Lung microvascular endothelial cell (primary cell): ENCODE measurements around the gene ZNF544. TPM values are rescaled to one million over a fixed set of nuclear protein-coding genes. Genes with fewer than 3 reads are reported as not detected.

Experiments used
- DNase-seq, 2 donors: peaks; one replicate each; pipeline versions ENCODE4 v3.0.0 to v3.0.0-alpha.2; 2010; ENCODE audit warnings: low read depth in 2 of 2
- total RNA-seq: library from RNA; depleted of rRNA; stranded (reverse); fragments of >200 nt; gene quantifications from 2 replicates; pipeline ENCODE4 v1.2.1, GENCODE V29; 2014

The ZNF544 gene
- 41.4 and 58.5 TPM in 2 replicates for total RNA-seq

DNA sequence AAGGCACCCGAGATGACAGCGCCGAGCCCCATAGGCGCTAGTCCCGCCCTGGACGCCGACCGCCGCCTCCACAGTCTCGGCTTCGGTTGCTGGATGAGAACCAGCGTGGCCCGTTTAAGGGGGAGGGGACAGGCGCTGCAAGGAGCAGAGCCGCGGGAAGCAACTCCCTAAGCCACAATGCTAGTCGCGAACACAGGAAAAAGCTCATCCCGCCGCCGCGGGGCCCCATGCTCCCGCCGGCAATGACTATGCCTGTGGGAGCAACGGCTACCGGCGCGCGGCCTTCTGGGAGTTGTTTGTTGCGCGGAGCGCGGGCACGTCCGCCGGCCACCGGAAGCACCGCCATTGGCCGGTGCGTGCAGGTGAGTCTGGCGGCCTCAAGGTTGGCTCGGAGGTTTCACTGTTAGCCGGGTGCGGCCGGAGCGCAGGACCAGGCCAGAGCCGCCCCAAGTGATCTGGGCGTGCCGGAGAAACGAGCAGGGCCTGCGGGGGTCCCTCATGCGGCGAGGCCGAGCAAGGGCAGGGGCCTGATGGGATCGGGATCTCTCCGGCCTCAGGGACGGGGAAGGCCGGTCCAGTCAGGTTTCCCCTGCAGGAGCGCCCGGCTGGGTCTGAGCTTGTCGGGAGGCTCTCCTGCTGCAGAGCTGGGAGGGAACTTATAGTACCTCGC is at the start of gene ZNF544:
Gene ZNF544, plus strand, starts transcription at position 330 of the 670 bp plus-strand sequence. CDS start 15,110 bp downstream, outside the sequence.
- DNase-seq, result peak; percentile 84 to 86

GRCh38 chr19:58181902-58182576 is 46.7 kb upstream of the ZNF544 start:
- DNase-seq, result peak; percentile 59 to 60

DNA sequence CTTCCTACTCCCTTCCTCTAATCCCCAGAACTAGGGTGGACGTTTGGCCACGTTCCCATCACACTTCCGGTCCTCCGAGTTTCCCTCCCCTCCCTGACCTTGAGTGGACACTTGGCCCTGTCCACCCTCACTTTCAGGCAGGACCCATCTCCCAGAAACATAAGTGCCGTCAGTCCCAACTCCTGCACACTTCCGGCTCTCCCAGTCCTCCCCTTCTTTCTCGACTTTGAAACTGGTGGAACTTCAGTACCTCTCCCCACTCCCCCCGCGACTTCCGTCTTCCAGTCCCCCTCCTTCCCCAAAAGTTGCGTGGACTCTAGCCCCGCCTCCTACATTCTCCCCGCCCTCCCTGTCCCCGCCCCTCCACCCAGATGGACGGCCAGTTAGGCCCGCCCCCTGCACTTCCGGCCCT is 46.1 kb upstream of the ZNF544 start:
- no peak for DNase-seq

DNA sequence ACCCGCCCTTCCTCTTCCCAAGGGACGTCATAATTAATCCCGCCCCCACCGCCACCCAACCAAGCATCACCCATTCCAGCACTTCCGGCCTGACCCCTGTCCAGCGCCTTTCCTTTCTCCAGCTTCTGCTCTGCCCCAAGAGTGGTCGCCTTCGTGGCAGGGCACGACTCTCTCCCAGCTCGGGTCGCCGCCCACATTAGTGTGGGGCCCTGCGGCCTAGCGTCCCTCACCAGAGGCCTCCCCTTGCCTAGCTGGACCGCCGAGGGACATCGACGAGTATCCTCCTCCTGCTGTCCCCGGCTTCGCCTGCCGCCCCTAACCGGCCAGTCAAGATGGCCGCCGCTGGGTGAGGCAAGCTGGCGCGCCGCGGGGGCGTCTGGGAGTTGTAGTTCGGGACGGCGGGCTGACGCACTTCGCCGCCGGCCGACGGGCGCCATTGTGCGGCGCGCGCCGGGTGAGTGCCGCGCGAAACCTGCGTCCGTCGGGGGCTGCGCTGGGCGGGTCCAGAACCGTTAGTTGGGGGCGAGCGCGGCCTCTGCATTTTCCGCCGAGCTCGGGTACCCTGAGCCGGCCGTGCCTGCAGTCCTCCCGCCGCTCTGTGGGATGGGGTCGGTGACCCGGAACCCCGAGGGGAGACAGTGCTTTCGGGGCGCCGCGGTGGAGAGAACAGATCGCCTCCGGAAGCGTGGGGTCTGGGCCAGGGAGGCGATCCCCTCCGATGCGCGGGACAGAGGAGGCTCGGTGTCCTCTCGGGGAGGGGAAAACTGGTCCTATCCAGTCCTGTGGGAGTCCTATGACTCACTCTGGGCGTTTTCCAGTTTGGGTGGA is 45.5 kb upstream of the ZNF544 start, which contains the start of gene ZNF274:
Gene ZNF274, plus strand, starts transcription at position 73 of the 828 bp plus-strand sequence. CDS start 905 bp downstream, outside the sequence.
- peak; percentile 95 to 96 for DNase-seq

GRCh38 chr19:58183817-58184215 is 44.9 kb upstream of the ZNF544 start:
- DNase-seq, result no peak

DNA sequence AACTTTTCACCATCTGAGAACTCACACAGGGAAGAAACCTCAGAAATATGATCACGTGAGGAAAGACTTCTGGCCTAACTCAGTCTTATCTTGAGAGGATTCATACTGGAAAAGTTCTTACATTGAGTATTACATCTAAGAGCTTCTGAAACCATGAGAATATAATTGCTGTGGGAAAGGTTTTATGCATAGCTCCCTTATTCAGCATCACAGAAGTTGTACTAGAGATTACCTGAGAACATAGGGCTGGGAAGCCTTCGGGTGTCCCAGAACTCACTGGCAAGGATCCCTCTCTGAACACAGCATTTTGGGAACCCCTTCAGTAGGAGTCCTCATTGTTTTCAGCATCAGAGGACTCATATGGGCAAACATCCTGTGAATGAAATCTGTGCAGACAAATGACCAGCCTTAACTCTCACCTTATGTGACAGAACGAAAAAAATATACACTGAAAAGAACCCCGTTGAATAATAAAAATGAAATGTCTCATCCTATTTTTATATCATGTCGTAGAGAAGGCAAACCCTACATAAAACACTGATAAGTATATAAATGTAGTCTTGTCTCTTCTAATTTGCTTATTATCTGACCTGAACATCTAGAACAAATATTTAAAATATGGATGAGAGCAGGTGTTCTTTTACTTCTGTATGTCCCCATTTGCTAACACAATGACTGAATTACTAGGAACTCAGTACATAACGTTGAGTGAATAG is 31.7 kb upstream of the ZNF544 start:
- DNase-seq, result peak; percentile 31 to 33

DNA sequence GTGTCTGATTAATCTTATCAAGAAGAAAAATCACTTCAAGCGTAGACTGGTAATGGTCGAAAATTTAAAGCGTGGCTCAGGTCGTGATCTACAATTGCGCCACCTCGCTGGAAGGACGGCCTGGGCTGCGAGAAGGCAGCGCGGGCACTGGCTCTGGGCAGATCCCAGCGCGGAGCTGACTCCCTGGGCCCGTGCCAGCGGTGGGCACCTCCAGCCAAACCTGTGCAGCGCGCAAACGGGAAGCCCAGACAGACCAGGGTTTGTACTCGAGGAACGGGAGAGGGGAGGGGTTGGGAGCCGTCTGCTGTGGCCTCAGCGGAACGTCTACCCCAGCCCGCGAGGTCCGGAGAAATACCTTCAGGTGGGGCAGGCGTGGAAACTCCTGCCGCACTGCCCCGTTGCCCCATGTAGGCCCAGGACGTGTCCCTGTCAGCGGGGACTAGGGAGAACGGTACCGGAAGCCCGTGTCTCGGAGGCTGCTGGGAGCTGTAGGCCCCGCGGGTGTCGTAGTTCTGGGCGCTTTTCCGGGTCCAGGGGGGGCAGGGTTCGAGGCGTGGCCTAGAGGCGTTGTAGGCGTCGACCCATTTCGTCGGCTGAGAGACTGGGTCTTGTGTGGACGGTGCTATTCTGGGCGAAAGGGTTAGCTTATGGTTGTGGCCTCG is 24.8 kb upstream of the ZNF544 start:
- DNase-seq, result peak in 1 of 2 donors; percentile 8

- DNase-seq, result no peak
Observed at GRCh38 chr19:58204566-58204965, 24.1 kb upstream of the ZNF544 start.

DNA sequence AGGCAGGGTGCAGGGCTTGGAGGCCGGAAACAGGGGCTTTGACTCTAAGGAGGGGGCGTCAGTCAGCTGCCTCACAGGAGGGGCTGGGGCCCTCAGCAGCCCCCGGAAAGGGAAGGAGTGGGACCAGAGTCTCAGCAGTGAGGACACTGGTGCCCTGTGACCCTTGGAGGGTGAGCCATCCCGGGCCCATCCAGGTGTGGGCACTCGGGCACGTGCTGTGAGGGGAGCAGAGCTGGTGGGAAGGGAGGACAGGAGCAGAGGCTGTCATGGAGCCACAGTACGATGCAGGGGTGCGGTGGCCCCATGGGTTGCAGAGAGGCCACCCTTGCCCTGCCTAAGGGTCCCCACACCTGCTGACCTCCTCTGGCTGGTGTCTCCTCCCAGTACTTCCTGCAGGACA is 19.1 kb upstream of the ZNF544 start:
- no peak for DNase-seq

- DNase-seq, result no peak
Observed at GRCh38 chr19:58212336-58213074, 16.2 kb upstream of the ZNF544 start.

- no peak for DNase-seq
Observed at GRCh38 chr19:58213075-58213369, 15.7 kb upstream of the ZNF544 start.

DNA sequence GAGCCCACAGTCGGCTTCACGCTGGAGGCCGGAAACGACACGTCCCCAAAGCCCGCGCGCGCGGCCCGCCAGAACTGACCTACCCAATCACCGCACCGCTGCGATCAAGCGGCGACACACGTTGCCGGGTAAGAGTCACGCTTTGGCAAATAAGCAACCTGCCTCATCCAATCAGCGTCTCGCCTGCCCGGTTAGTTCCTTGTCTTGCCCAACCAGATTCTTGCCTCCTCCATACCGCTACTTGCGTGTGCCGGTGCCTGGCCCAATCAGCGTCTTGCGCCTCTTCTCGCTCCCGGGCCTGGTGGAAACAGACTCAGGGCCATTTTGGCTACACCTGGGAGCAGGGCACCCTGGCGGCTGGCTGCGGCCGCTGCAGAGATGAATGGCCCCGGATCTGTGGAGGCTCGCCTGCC is 11.6 kb upstream of the ZNF544 start:
- DNase-seq, result no peak

DNA sequence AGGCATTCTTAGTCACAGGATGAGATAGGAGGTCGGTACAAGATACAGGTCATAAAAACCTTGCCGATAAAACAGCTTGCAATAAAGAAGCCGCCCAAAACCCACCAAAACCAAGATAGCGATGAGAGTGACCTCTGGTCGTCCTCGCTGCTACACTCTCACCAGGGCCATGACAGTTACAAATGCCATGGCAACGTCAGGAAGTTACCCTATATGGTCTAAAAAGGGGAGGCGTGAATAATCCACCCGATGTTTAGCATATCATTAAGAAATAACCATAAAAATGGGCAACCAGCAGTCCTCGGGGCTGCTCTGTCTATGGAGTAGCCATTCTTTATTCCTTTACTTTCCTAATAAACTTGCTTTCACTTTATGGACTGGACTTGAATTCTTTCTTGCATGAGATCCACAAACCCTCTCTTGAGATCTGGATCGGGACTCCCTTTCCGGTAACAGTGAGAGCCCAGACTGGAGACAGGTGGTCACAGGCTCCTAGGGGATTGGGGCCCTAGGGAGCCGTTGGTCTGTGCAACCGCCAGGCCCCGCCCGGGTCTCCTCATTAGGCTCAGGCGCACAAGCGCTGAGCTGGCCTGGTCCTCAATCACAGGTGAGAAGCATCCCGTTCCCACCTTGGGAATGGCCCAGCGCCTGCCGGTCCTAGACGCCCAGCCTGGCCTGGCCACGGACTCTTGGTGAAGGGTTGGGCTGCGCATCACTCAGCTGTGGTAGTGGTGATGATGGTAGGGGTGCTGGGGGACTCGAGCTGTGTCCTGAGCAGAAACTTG is 10.9 kb upstream of the ZNF544 start:
- DNase-seq, result no peak

- DNase-seq, result peak; percentile 51 to 57
Observed at GRCh38 chr19:58218899-58219298, 9.8 kb upstream of the ZNF544 start.

DNA sequence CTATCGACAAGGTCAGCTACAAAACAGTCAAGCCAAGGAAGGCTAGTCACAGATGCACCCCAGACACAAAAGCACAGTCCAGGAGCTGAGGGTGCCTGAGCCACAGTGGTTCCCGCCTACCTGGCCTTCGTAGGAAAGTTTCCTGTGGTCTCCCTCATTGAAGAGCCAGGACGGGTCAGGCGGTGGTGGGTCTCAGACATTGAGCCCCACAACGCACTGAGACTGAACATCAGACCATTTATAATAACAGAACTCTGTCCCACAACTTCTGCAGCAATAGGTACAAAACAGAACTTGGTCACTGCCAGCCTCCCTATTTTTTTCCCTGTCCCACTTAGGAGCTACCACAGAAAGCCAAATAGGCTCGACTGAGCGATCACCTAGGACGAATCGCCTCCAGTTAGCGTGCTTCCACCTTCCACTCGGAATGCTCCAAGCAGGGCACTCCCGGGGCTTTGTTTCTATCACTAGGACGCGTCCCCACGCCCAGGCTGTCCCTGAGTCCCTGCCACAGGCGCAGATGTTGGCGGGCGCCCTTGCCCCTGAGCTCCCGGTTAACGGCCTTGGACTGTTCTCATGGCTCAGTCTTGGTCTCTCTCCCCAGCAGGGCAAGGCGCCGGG is 640 bp upstream of the ZNF544 start:
- DNase-seq, result peak in 1 of 2 donors; percentile 41

DNA sequence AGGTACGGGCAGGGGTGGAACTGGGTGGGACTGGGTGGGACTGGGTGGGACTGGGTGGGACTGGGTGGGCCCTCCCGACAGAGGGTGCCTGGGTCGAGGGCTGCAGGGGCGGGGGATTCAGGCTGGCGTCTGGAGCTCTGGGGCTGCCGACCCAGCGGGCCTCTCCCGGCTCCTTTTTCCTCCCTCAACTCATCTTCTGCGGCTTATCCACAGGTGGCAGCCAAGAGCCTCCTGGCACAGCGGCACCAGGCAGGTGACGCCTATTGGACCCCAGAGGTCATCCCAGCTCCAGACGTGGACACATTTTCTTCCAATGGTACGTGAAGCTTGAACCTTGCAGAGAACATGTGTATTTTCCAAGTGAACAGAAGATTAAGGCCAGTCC is 533 bp downstream of the ZNF544 start:
- peak; percentile 54 to 60 for DNase-seq

GRCh38 chr19:58237324-58237723 is 8.6 kb downstream of the ZNF544 start:
- DNase-seq, result no peak

DNA sequence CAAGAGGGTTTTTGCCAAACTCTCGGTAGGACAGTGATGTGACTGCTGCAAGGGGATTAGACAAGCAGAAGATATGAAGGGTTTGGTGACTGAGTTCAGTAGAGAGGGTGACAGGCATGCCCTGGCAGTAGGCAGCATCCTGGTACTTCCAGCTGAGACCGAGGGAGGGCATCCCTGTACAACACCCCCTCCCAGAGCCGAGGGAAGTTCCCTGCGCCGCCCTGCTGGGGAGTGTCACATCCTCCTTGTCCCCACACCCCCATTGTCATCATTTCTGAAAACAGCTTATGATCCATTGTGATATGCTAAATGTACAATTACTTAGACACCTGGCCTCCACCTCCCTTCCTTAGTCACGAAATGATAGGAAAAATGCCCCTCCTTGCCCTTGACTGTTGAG is 14.6 kb downstream of the ZNF544 start:
- no peak for DNase-seq

DNA sequence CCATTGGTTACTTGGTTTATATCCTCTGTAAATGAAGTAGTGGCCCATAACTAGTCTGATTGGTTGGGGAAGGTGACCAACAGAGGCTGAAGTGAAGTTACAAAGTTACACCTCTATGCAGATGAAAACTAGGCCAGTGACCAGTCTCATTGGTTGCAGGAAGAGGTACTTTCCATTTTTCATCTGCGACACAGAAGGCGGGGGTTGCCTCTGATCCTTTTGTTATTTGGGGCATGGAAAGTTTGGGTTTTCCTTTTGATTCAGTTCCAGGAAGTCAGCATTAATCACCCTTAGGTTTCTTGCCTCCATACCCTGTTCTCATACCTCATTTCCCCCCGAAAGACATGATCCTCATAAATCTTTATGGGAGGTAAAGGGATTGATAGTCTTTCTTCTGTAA is 20.2 kb downstream of the ZNF544 start:
- DNase-seq, result no peak
